OCI-LY3 (cell line): ENCODE data around the gene GPR183.
A peak's percentile ranks its signal among the peaks of the same experiment; 100 is the strongest.

ENCODE experiments used
- H2AFZ ChIP-seq: fragments of 200-600, 300-600 bp; shearing (Covaris generic); 2 replicates; pipeline ENCODE4 v1.6.0; 2014; ENCODE audit warnings: antibody characterized with exemption, low read depth, low read length
- H3K27ac ChIP-seq: fragments of 200-600, 300-600 bp; sonication (generic); 2 replicates; pipeline ENCODE4 v1.5.1; 2014; ENCODE audit warnings: mild to moderate bottlenecking, low read length, moderate library complexity, mixed read lengths
- H3K27me3 ChIP-seq: fragments of 200-600, 300-600 bp; sonication (generic); 2 replicates; pipeline ENCODE4 v1.6.1; 2014; ENCODE audit warnings: low read depth, low read length, mixed read lengths
- H3K36me3 ChIP-seq: fragments of 200-600, 300-600 bp; sonication (generic); replicated peaks from 2 replicates; pipeline ENCODE3; 2014; ENCODE audit warnings: low read depth, low read length, mixed read lengths
- H3K4me1 ChIP-seq: fragments of 300-600, 200-600 bp; sonication (generic); 2 replicates; pipeline ENCODE4 v1.6.1; 2014; ENCODE audit warnings: low read length, mixed read lengths
- H3K4me2 ChIP-seq: fragments of 200-600, 300-600 bp; sonication (generic); 2 replicates; pipeline ENCODE4 v1.6.1; 2014; ENCODE audit warnings: low read length, mixed read lengths
- H3K4me3 ChIP-seq: fragments of 300-600, 200-600 bp; sonication (generic); 2 replicates; pipeline ENCODE4 v1.5.1; 2014; ENCODE audit warnings: antibody characterized with exemption, mild to moderate bottlenecking, low read length, moderate library complexity
- H3K79me2 ChIP-seq: fragments of 300-600, 200-600 bp; shearing (Covaris generic); 2 replicates; pipeline ENCODE4 v1.6.1; 2014; ENCODE audit warnings: mild to moderate bottlenecking, low read length, mixed read lengths
- H3K9ac ChIP-seq: fragments of 300-600, 200-600 bp; shearing (Covaris generic); 2 replicates; pipeline ENCODE4 v1.6.0; 2014; ENCODE audit warnings: mild to moderate bottlenecking, low read length, moderate library complexity
- H3K9me3 ChIP-seq: fragments of 200-600, 300-600 bp; shearing (Covaris generic); 2 replicates; pipeline ENCODE4 v1.6.1; 2014; ENCODE audit warnings: low read length, mixed read lengths; ENCODE audit not compliant: insufficient read depth
- H4K20me1 ChIP-seq: fragments of 200-600, 300-600 bp; sonication (generic); 2 replicates; pipeline ENCODE4 v1.6.1; 2016; ENCODE audit warnings: low read length, mixed read lengths; ENCODE audit not compliant: insufficient read depth
- CTCF ChIP-seq: fragments of 200-600, 300-600 bp; sonication (generic); IDR thresholded peaks from 2 replicates; pipeline ENCODE4 v1.5.1; 2014; ENCODE audit warnings: antibody characterized with exemption, low read length, low read depth
- EZH2phosphoT487 ChIP-seq: fragments of 200-600 bp; shearing (Covaris generic); IDR thresholded peaks from 2 replicates; pipeline ENCODE4 v1.6.1; 2018; ENCODE audit warnings: antibody characterized with exemption, mixed run types, low read depth

GPR183 gene

GRCh38 chr13:99352351-99353245 lies 45.4 kb upstream of the GPR183 start:
- Histone ChIP-seq H2AFZ (no peak overlapping the region), H4K20me1 (no peaks in the 10 kb centered on the region), H3K79me2 (peaks cover 3% of the 10 kb centered on the region; the same call in 1 of the 2 replicates), H3K9me3 (no peaks in the 10 kb centered on the region), H3K27me3 (no peaks in the 10 kb centered on the region), H3K4me2 (peak overlapping the region; percentile 92), H3K27ac (peak overlapping the region; percentile 95), H3K4me1 (peaks cover 95% of the 10 kb centered on the region), H3K36me3 (no peaks in the 10 kb centered on the region), H3K4me3 (peak overlapping the region; percentile 63), H3K9ac (peak overlapping the region; percentile 66)
- no peak for TF ChIP-seq CTCF
- TF ChIP-seq EZH2phosphoT487, result no peak

- Histone ChIP-seq H3K27me3 (no peaks in the 10 kb centered on the region), H3K79me2 (peaks cover 3% of the 10 kb centered on the region; the same call in 1 of the 2 replicates), H3K9ac (peak overlapping the region; percentile 66), H3K27ac (peak overlapping the region; percentile 95), H3K36me3 (peaks cover under 1% of the 10 kb centered on the region), H3K4me1 (peaks cover 95% of the 10 kb centered on the region), H4K20me1 (no peaks in the 10 kb centered on the region), H3K9me3 (no peaks in the 10 kb centered on the region), H3K4me2 (peak overlapping the region; percentile 92), H2AFZ (no peak overlapping the region), H3K4me3 (peak overlapping the region; percentile 63)
- TF ChIP-seq EZH2phosphoT487 (no peak), CTCF (peak; percentile 30; the same call in 1 of the 2 replicates)
Measured at GRCh38 chr13:99351772-99352171, 44.6 kb upstream of the GPR183 start.

DNA sequence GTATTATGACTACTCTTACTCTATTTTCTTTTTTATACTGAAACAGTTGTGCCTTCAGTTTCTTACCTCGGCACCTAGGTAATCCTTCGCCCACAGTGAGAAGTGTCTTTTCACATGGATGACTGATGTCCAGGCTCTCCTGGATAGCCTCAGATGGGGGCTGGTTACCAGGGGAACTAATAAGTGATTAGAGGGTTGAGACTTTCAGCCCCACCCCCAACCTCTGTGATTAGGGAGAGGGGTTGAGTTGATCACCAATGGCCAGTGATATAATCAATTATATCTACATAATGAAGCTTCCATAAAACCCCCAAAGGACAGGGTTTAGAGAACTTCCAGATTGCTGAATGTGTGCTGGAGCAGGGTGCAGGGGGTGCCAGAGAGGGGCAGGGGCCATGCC lies 43.0 kb upstream of the GPR183 start:
- no peak overlapping the region for H3K4me3 ChIP-seq
- H4K20me1 ChIP-seq, result no peaks in the 10 kb centered on the region
- no peak overlapping the region for H2AFZ ChIP-seq

More for the DNA sequence above, 43.0 kb upstream of the GPR183 start:
- H3K27me3 ChIP-seq, result no peaks in the 10 kb centered on the region; the same call in 1 of the 2 replicates
- H3K79me2 ChIP-seq, result no peaks in the 10 kb centered on the region
- no peak overlapping the region for H3K4me2 ChIP-seq
- H3K4me1 ChIP-seq, result peaks cover 85% of the 10 kb centered on the region
- H3K27ac ChIP-seq, result no peak overlapping the region
- no peaks in the 10 kb centered on the region for H3K9me3 ChIP-seq
- peaks cover 10% of the 10 kb centered on the region for H3K36me3 ChIP-seq
- no peak overlapping the region for H3K9ac ChIP-seq
- TF ChIP-seq EZH2phosphoT487 (no peak), CTCF (no peak)
